K562 (cell line): ENCODE results near the gene NR2F1. TPM values are rescaled to one million over a fixed set of nuclear protein-coding genes. Genes with fewer than 3 reads are reported as not detected.

Experiments used
- ATAC-seq: fragments of 200-7000 bp; cut with Tn5 transposase; 3 replicates; pipeline ENCODE4 v1.9.1; 2020; ENCODE audit warnings: moderate library complexity
- BruUV-seq: library from RNA; stranded (reverse); fragments of 400-500 nt; replicated peaks from 2 replicates; lab custom pipeline; 2021; lab: Mats Ljungman, UMichigan
- CTCF ChIA-PET: fragments of 300-600 bp; formaldehyde crosslinking; extraction: SDS; loops from one replicate; lab custom pipeline; 2021; ENCODE audit warnings: low intra/inter-chr PET ratio; lab: Yijun Ruan, JAX
- POLR2A ChIA-PET: fragments of 300-600, 350-650 bp; sonication (Branson Sonifier 250); formaldehyde crosslinking; extraction: SDS; loops from one replicate; lab custom pipeline; 2021; ENCODE audit warnings: antibody characterized with exemption, inconsistent platforms; lab: Yijun Ruan, JAX
- DNase-seq, 4 experiments: peaks; one replicate each; pipeline versions ENCODE4 v3.0.0 to v3.0.0-alpha.2; 2011 to 2018; ENCODE audit warnings: low spot score in 3 of 4, mixed read lengths in 3 of 4; ENCODE audit errors: extremely low read depth in 1 of 4
- FAIRE-seq: peaks from 2 replicates; lab custom pipeline; 2011; peaks lifted over from hg19 to GRCh38; lab: Jason Lieb, UNC
- H2AFZ ChIP-seq: 2 replicates; pipeline ENCODE4 v1.6.0; 2011; ENCODE audit warnings: low read depth, low read length, control low read depth, inconsistent platforms
- H3K27ac ChIP-seq: fragments of 200-600 bp; 3 replicates; pipeline ENCODE4 v1.8.0; 2011; ENCODE audit warnings: low read depth, mild to moderate bottlenecking, control low read depth, inconsistent platforms, low read length, moderate library complexity, mixed read lengths; ENCODE audit errors: extremely low read depth
- H3K27me3 ChIP-seq, 2 experiments: fragments of 300-600 bp in 1 of 2; 2 replicates in 1 of 2; 3 replicates in 1 of 2; pipeline versions ENCODE4 v1.6.0 to v1.8.0; 2011; ENCODE audit warnings: inconsistent platforms in 2 of 2, low read length in 2 of 2, mild to moderate bottlenecking in 1 of 2, mixed read lengths in 1 of 2, moderate library complexity in 1 of 2; ENCODE audit not compliant: control insufficient read depth in 2 of 2, insufficient read depth in 2 of 2
- H3K36me3 ChIP-seq: fragments of 300-600 bp; 3 replicates; pipeline ENCODE4 v1.8.0; 2011; ENCODE audit warnings: mild to moderate bottlenecking, low read length, inconsistent platforms; ENCODE audit not compliant: control insufficient read depth, insufficient read depth
- H3K4me1 ChIP-seq, 2 experiments: fragments of 200-600 bp in 1 of 2; replicated peaks in 1 of 2; 2 replicates in 1 of 2; 3 replicates in 1 of 2; pipeline versions ENCODE4 v1.5.1 to v1.8.0; 2011; ENCODE audit warnings: inconsistent platforms in 2 of 2, low read length in 2 of 2, mild to moderate bottlenecking in 1 of 2, mixed read lengths in 1 of 2, moderate library complexity in 1 of 2; ENCODE audit not compliant: control insufficient read depth in 2 of 2, insufficient read depth in 2 of 2
- H3K4me2 ChIP-seq: 2 replicates; pipeline ENCODE4 v1.6.1; 2011; ENCODE audit warnings: low read length, control low read depth, inconsistent platforms, mixed read lengths; ENCODE audit not compliant: insufficient read depth
- H3K4me3 ChIP-seq: fragments of 200-600 bp; sonication (generic), shearing (Covaris generic); 2 replicates; pipeline ENCODE4 v1.5.1; 2016; ENCODE audit warnings: control low read depth, inconsistent platforms
- H3K79me2 ChIP-seq: fragments of 200-600 bp; 3 replicates; pipeline ENCODE4 v1.8.0; 2011; ENCODE audit warnings: low read length, inconsistent platforms; ENCODE audit not compliant: control insufficient read depth, insufficient read depth
- H3K9ac ChIP-seq, 2 experiments: 2 replicates each; pipeline versions ENCODE4 v1.6.0 to v1.6.1; 2011; ENCODE audit warnings: low read depth in 2 of 2, low read length in 2 of 2, control low read depth in 1 of 2, inconsistent platforms in 1 of 2, mild to moderate bottlenecking in 1 of 2, mixed read lengths in 1 of 2; ENCODE audit not compliant: insufficient read depth in 1 of 2
- H3K9me1 ChIP-seq: one replicate; pipeline ENCODE4 v1.6.0; 2011; ENCODE audit warnings: inconsistent platforms, mild to moderate bottlenecking, low read length, moderate library complexity; ENCODE audit not compliant: control insufficient read depth, insufficient read depth
- H3K9me3 ChIP-seq: replicated peaks from 2 replicates; pipeline ENCODE4 v1.5.1; 2011; ENCODE audit warnings: low read depth, low read length, inconsistent platforms; ENCODE audit not compliant: control insufficient read depth, insufficient read depth
- H4K20me1 ChIP-seq: replicated peaks from 2 replicates; pipeline ENCODE4 v1.6.1; 2011; ENCODE audit warnings: low read length, inconsistent platforms, mixed read lengths; ENCODE audit not compliant: control insufficient read depth, insufficient read depth
- AFF1 ChIP-seq, 2 experiments: fragments of 450-650 bp; IDR thresholded peaks; 2 replicates each; pipeline ENCODE4 v1.6.1; 2018; ENCODE audit warnings: mild to moderate bottlenecking in 2 of 2, low read depth in 1 of 2; ENCODE audit not compliant: partially characterized antibody in 2 of 2
- CHD2 ChIP-seq: IDR thresholded peaks from 2 replicates; pipeline ENCODE4 v1.6.1; 2011; ENCODE audit warnings: low read depth, low read length
- HOMEZ ChIP-seq: fragments of 250-450 bp; sonication (Bioruptor Pico); IDR thresholded peaks from 2 replicates; pipeline ENCODE4 v1.4.0; 2020; ENCODE audit warnings: mild to moderate bottlenecking, moderate library complexity
- MAFG ChIP-seq: fragments of 450-650 bp; conservative IDR thresholded peaks from 2 replicates; pipeline ENCODE4 v1.6.1; 2016; ENCODE audit warnings: missing genetic modification characterization, missing compliant biosample characterization
- SAFB ChIP-seq: fragments of 200-400 bp; formaldehyde crosslinking; IDR thresholded peaks from 2 replicates; pipeline ENCODE4 v1.6.1; 2017; ENCODE audit warnings: low read depth, low read length, borderline replicate concordance
- SAP30 ChIP-seq: fragments of 200-600 bp; sonication (generic); IDR thresholded peaks from 2 replicates; pipeline ENCODE4 v1.6.1; 2012; ENCODE audit warnings: borderline replicate concordance, low read depth, mild to moderate bottlenecking, moderate library complexity, low read length, control low read depth, inconsistent platforms; ENCODE audit not compliant: insufficient read depth, poor library complexity, severe bottlenecking
- ZNF436 ChIP-seq: fragments of 250-450, 450-650 bp; sonication (Bioruptor Pico); formaldehyde crosslinking; IDR thresholded peaks from 2 replicates; pipeline ENCODE4 v1.7.0; 2020; ENCODE audit warnings: mild to moderate bottlenecking
- ZNF589 ChIP-seq: fragments of 200-800 bp; sonication (Bioruptor generic); IDR thresholded peaks from 2 replicates; pipeline ENCODE4 v1.6.1; 2016; ENCODE audit warnings: low read depth, missing genetic modification characterization, missing compliant biosample characterization
- ZNF644 ChIP-seq: fragments of 200-800 bp; sonication (Bioruptor generic); IDR thresholded peaks from 2 replicates; pipeline ENCODE4 v1.6.1; 2016; ENCODE audit warnings: low read depth, missing genetic modification characterization, missing compliant biosample characterization
- WGBS: fragments of 100-300 bp; shearing (Covaris generic); methylation state at CpG from one replicate; pipeline ENCODE4 v1.1.6; 2016; ENCODE audit warnings: low coverage, mixed read lengths; ENCODE audit not compliant: insufficient coverage; ENCODE audit errors: missing lambda C conversion rate; 5-methylcytosine and 5-hydroxymethylcytosine counted together
- in situ Hi-C: fragments of 300-500 bp; cut with MboI; formaldehyde crosslinking; loops from 4 replicates; pipeline ENCODE4 v1.15.0; 2018; ENCODE audit warnings: inconsistent platforms, mixed read lengths
- intact Hi-C: fragments of 100-400 bp; cut with micrococcal nuclease; formaldehyde crosslinking; loops from 2 replicates; pipeline ENCODE4 v1.14.2; 2022
- polyA plus RNA-seq, 8 experiments: library from polyadenylated mRNA; depleted of rRNA in 4 of 8; stranded (reverse) in 5 of 8; unstranded in 3 of 8; fragments of >200 nt; fragmentation: Nextera tagmentation in 2 of 8; fragmentation: Illumina TruSeq in 1 of 8; extraction: Ambion mirVana in 2 of 8; extraction: Trizol in 1 of 8; gene quantifications; 2 replicates each; pipeline versions ENCODE4 v1.2.1 to v1.2.3, GENCODE V29; 2011 to 2014; ENCODE audit warnings: inconsistent platforms in 1 of 8, missing spikeins in 1 of 8
- total RNA-seq, 7 experiments: library from RNA; depleted of rRNA in 6 of 7; stranded (reverse); fragments of >200 nt in 6 of 7; fragmentation: Illumina TruSeq in 2 of 7; extraction: Trizol in 2 of 7; gene quantifications; 2 replicates each; pipeline versions ENCODE4 v1.2.1 to v1.2.3, GENCODE V29; 2011 to 2021; ENCODE audit warnings: low replicate concordance in 1 of 7

NR2F1 gene
- total and polyA plus RNA-seq, 9 of the 15 experiments (the other 6 are each of a cell fraction or from before 2014, with no cell fraction given) = 0.18 TPM; not detected in 8

GRCh38 chr5:93585767-93586385, 2.9 kb downstream of the NR2F1 start (continued):
- TF ChIP-seq HOMEZ = no peak
- no peak for TF ChIP-seq ZNF589 (CRISPR knock-in tag)

- intact Hi-C loops = no loop called here
- no TSS peak for BruUV-seq
- no peak for FAIRE-seq
Observed at GRCh38 chr5:93586736-93587596, 3.9 kb downstream of the NR2F1 start.

More at GRCh38 chr5:93586736-93587596, 3.9 kb downstream of the NR2F1 start:
- Histone ChIP-seq H4K20me1 (no peaks in the 10 kb centered on the region), H3K4me1 (peaks cover 0 to 8% of the 10 kb centered on the region in 2 experiments; a peak in 2 of 5 replicates), H3K27me3 (peaks cover 0 to 6% of the 10 kb centered on the region in 2 experiments; a peak in 3 of 5 replicates), H3K4me2 (no peak overlapping the region), H3K79me2 (no peaks in the 10 kb centered on the region), H3K9ac (no peak overlapping the region), H3K9me1 (no peaks in the 10 kb centered on the region), H3K27ac (no peak overlapping the region), H3K36me3 (no peaks in the 10 kb centered on the region), H2AFZ (no peak overlapping the region), H3K9me3 (no peaks in the 10 kb centered on the region), H3K4me3 (no peak overlapping the region)
- TF ChIP-seq ZNF436 (CRISPR knock-in tag) (no peak), MAFG (tag) (no peak), SAFB (no peak), AFF1 (IDR thresholded peaks at IDR 0.05; ENCODE audit: low read depth in 1 of 2, partially characterized antibody in 2 of 2) (no peak), ZNF644 (tag) (no peak), SAP30 (no peak), CHD2 (no peak)
- CTCF ChIA-PET = no interaction called here
- no peak for DNase-seq
- ATAC-seq = no peak
- POLR2A ChIA-PET = no interaction called here
- in situ Hi-C loops = loop anchor here (25.0 kb wide), 1 partner anchor 1150 kb away; no protein-coding TSS in a partner anchor
- 13% methylated on average over 11 of the region's 11 CpGs for WGBS
